K562 (cell line): ENCODE data around the gene MYO9A. TPM values are rescaled to one million over a fixed set of nuclear protein-coding genes. Genes with fewer than 3 reads are reported as not detected.

ENCODE experiments used
- HDAC2 ChIP-seq: fragments of 450-650 bp; IDR thresholded peaks from 2 replicates; pipeline ENCODE4 v1.6.1; 2016; ENCODE audit warnings: mild to moderate bottlenecking
- HDAC3 ChIP-seq: fragments of 450-650 bp; IDR thresholded peaks from 2 replicates; pipeline ENCODE4 v1.6.1; 2018; ENCODE audit warnings: borderline replicate concordance, mild to moderate bottlenecking, moderate library complexity; ENCODE audit not compliant: partially characterized antibody
- NCOA1 ChIP-seq: fragments of 450-650 bp; IDR thresholded peaks from 2 replicates; pipeline ENCODE4 v1.6.1; 2016; ENCODE audit warnings: low read depth
- NFE2L1 ChIP-seq: fragments of 450-650 bp; IDR thresholded peaks from 2 replicates; pipeline ENCODE4 v1.6.1; 2016; ENCODE audit warnings: missing genetic modification characterization, low read depth, mild to moderate bottlenecking, missing compliant biosample characterization, moderate library complexity, borderline replicate concordance
- POLR2B ChIP-seq: fragments of 450-650 bp; IDR thresholded peaks from 2 replicates; pipeline ENCODE4 v1.6.1; 2018; ENCODE audit warnings: low read depth; ENCODE audit not compliant: partially characterized antibody
- RBM15 ChIP-seq: fragments of 200-400 bp; formaldehyde crosslinking; IDR thresholded peaks from 2 replicates; pipeline ENCODE4 v1.6.1; 2018; ENCODE audit warnings: mild to moderate bottlenecking, low read length, moderate library complexity; ENCODE audit not compliant: insufficient read depth
- SMARCA5 ChIP-seq: fragments of 450-650 bp; IDR thresholded peaks from 2 replicates; pipeline ENCODE4 v1.6.1; 2016
- U2AF1 ChIP-seq: fragments of 200-400 bp; formaldehyde crosslinking; optimal IDR thresholded peaks from 2 replicates; pipeline ENCODE3; 2017; ENCODE audit warnings: mild to moderate bottlenecking, low read depth, low read length, moderate library complexity
- ZC3H4 ChIP-seq: sonication (generic); formaldehyde crosslinking; IDR thresholded peaks from 2 replicates; pipeline ENCODE4 v1.9.0; 2021; ENCODE audit warnings: missing genetic modification reagents, borderline replicate concordance
- ZNF431 ChIP-seq: sonication (generic); formaldehyde crosslinking; IDR thresholded peaks from 2 replicates; pipeline ENCODE4 v1.8.0; 2022; ENCODE audit warnings: mild to moderate bottlenecking, missing genetic modification reagents
- ZNF77 ChIP-seq: fragments of 250-450 bp; sonication (Bioruptor Pico); IDR thresholded peaks from 2 replicates; pipeline ENCODE4 v1.5.0; 2020
- ZZZ3 ChIP-seq: fragments of 450-650 bp; IDR thresholded peaks from 2 replicates; pipeline ENCODE4 v1.6.1; 2016; ENCODE audit warnings: antibody characterized with exemption, mild to moderate bottlenecking, moderate library complexity
- polyA plus RNA-seq, 8 experiments: library from polyadenylated mRNA; depleted of rRNA in 4 of 8; stranded (reverse) in 5 of 8; unstranded in 3 of 8; fragments of >200 nt; fragmentation: Nextera tagmentation in 2 of 8; fragmentation: Illumina TruSeq in 1 of 8; extraction: Ambion mirVana in 2 of 8; extraction: Trizol in 1 of 8; gene quantifications; 2 replicates each; pipeline versions ENCODE4 v1.2.1 to v1.2.3, GENCODE V29; 2011 to 2014; ENCODE audit warnings: inconsistent platforms in 1 of 8, missing spikeins in 1 of 8
- total RNA-seq, 7 experiments: library from RNA; depleted of rRNA in 6 of 7; stranded (reverse); fragments of >200 nt in 6 of 7; fragmentation: Illumina TruSeq in 2 of 7; extraction: Trizol in 2 of 7; gene quantifications; 2 replicates each; pipeline versions ENCODE4 v1.2.1 to v1.2.3, GENCODE V29; 2011 to 2021; ENCODE audit warnings: low replicate concordance in 1 of 7
- TF ChIP-seq, protein P1 (sequence below): fragments of 250-450 bp; sonication (Bioruptor Pico); IDR thresholded peaks from 2 replicates; pipeline ENCODE4 v1.5.0; 2021; ENCODE audit warnings: mild to moderate bottlenecking, moderate library complexity
- TF ChIP-seq, protein P2 (sequence below): IDR thresholded peaks from 2 replicates; pipeline ENCODE4 v1.6.1; 2014; ENCODE audit warnings: antibody characterized with exemption
- TF ChIP-seq, protein P3 (sequence below), 2 experiments: IDR thresholded peaks; 2 replicates each; pipeline ENCODE4 v1.6.1; 2012; ENCODE audit warnings: improper control_type of control experiment in 2 of 2, low read depth in 2 of 2, low read length in 2 of 2, borderline replicate concordance in 1 of 2
- TF ChIP-seq, protein P4 (sequence below): sonication (generic); formaldehyde crosslinking; IDR thresholded peaks from 2 replicates; pipeline ENCODE4 v1.8.1; 2023; ENCODE audit warnings: missing genetic modification reagents, mild to moderate bottlenecking, borderline replicate concordance

MYO9A gene
- total and polyA plus RNA-seq, 9 of the 15 experiments (the other 6 are each of a cell fraction or from before 2014, with no cell fraction given), result 1.9 to 15.4 (median 5.8) TPM

DNA sequence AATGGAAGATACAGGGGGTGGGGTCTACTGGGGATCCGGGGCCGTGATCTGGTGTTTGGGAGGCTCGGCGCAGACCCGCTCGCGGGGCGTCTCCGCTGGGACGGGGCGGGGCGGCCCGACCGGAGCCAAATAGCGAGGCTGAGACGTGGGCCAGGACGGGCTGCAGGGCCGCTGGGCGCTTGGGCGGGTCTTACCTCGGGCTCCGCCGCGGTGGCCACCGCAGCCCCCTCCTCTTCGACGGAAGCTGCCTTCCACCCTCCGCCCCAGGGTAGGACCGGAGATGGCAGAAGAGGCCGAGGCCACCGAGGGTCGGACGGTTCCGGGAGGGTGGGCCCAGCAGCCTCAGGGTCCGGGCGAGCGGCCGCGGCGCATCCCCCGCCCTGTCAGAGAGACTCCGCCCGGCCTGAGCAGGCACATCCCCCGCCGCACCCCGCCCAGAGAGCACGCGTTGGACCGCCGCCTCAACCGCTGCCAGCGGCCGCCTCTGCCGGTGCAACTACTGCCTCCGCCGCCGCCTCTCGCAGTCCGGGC lies 399 bp downstream of the MYO9A start (continued):
- TF ChIP-seq POLR2B, result no peak
- no peak for TF ChIP-seq NCOA1
- TF ChIP-seq SMARCA5, result no peak
- TF ChIP-seq, protein P1, sequence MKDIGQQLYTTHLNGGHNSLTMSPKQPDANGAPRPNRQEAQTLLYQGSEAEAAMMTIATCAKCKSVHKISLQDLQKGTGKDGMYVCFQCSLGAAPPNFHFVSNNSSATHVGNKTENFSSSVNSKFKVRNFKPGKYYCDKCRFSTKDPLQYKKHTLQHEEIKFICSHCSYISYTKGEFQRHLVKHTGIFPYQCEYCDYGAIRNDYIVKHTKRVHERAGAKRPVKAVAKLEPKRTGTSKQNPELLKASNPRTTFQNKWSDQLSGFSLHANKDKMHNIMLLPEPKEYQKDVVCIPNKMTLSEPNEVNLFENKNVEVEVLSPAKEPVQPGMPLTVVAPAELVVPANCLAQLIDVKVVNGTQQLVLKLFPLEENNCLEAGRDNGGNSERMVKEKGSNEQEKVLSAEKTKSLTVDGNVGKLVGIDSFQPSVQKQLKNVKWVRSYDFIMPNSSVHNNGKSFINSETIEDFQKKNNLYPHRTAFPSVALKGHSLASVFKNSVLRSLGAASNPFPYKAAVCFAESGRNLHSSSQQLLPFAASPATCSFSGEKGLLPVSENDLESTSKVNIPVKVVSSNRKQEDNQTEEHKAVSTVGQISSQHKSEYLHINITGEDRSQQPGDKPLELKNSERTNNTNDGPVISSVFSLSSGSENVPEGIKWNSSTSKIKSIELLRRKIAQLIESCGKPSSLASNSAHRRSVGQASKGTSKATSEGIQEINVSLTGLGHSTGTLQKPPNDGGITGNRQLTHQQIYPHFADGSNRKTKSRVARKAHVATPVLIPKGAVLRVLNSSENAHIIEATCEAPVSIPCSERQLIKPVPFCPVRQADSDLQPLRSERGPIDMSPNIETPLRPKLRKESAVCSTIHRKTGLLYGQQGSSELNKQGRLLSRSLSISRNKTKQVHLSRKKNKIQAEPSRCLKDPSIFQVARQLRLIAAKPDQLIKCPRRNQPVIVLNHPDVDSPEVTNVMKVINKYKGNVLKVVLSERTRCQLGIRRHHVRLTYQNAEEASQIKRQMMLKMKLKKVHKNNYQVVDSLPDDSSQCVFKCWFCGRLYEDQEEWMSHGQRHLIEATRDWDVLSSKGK (CRISPR knock-in tag), result no peak
- TF ChIP-seq, protein P2, sequence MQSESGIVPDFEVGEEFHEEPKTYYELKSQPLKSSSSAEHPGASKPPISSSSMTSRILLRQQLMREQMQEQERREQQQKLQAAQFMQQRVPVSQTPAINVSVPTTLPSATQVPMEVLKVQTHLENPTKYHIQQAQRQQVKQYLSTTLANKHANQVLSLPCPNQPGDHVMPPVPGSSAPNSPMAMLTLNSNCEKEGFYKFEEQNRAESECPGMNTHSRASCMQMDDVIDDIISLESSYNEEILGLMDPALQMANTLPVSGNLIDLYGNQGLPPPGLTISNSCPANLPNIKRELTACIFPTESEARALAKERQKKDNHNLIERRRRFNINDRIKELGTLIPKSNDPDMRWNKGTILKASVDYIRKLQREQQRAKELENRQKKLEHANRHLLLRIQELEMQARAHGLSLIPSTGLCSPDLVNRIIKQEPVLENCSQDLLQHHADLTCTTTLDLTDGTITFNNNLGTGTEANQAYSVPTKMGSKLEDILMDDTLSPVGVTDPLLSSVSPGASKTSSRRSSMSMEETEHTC, result no peak
- no peak for TF ChIP-seq ZZZ3
- no peak for TF ChIP-seq U2AF1
- TF ChIP-seq, protein P3, sequence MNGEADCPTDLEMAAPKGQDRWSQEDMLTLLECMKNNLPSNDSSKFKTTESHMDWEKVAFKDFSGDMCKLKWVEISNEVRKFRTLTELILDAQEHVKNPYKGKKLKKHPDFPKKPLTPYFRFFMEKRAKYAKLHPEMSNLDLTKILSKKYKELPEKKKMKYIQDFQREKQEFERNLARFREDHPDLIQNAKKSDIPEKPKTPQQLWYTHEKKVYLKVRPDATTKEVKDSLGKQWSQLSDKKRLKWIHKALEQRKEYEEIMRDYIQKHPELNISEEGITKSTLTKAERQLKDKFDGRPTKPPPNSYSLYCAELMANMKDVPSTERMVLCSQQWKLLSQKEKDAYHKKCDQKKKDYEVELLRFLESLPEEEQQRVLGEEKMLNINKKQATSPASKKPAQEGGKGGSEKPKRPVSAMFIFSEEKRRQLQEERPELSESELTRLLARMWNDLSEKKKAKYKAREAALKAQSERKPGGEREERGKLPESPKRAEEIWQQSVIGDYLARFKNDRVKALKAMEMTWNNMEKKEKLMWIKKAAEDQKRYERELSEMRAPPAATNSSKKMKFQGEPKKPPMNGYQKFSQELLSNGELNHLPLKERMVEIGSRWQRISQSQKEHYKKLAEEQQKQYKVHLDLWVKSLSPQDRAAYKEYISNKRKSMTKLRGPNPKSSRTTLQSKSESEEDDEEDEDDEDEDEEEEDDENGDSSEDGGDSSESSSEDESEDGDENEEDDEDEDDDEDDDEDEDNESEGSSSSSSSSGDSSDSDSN (IDR thresholded peaks at IDR 0.05; ENCODE audit: borderline replicate concordance in 1 of 2, low read depth in 2 of 2, low read length in 2 of 2), result 0 out of 4 replicates have a peak, but pooled peaks of 1 of the 2 experiments have one; percentile 40
- TF ChIP-seq NFE2L1, result no peak
- no peak for TF ChIP-seq ZNF77 (CRISPR knock-in tag)
- no peak for TF ChIP-seq RBM15
- TF ChIP-seq, protein P4, sequence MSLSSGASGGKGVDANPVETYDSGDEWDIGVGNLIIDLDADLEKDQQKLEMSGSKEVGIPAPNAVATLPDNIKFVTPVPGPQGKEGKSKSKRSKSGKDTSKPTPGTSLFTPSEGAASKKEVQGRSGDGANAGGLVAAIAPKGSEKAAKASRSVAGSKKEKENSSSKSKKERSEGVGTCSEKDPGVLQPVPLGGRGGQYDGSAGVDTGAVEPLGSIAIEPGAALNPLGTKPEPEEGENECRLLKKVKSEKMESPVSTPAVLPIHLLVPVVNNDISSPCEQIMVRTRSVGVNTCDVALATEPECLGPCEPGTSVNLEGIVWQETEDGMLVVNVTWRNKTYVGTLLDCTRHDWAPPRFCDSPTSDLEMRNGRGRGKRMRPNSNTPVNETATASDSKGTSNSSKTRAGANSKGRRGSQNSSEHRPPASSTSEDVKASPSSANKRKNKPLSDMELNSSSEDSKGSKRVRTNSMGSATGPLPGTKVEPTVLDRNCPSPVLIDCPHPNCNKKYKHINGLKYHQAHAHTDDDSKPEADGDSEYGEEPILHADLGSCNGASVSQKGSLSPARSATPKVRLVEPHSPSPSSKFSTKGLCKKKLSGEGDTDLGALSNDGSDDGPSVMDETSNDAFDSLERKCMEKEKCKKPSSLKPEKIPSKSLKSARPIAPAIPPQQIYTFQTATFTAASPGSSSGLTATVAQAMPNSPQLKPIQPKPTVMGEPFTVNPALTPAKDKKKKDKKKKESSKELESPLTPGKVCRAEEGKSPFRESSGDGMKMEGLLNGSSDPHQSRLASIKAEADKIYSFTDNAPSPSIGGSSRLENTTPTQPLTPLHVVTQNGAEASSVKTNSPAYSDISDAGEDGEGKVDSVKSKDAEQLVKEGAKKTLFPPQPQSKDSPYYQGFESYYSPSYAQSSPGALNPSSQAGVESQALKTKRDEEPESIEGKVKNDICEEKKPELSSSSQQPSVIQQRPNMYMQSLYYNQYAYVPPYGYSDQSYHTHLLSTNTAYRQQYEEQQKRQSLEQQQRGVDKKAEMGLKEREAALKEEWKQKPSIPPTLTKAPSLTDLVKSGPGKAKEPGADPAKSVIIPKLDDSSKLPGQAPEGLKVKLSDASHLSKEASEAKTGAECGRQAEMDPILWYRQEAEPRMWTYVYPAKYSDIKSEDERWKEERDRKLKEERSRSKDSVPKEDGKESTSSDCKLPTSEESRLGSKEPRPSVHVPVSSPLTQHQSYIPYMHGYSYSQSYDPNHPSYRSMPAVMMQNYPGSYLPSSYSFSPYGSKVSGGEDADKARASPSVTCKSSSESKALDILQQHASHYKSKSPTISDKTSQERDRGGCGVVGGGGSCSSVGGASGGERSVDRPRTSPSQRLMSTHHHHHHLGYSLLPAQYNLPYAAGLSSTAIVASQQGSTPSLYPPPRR, result no peak
- no peak for TF ChIP-seq HDAC3
- TF ChIP-seq HDAC2, result no peak
- TF ChIP-seq ZNF431 (CRISPR knock-in tag), result no peak; the same call in 1 of the 2 replicates
- no peak for TF ChIP-seq ZC3H4
